HCT116 (cell line): Measurements from ENCODE around the gene TDRD10. TPM values are rescaled to one million over a fixed set of nuclear protein-coding genes. Genes with fewer than 3 reads are reported as not detected.
"Not testable (repeated sequence)": the region's sequence is repeated elsewhere in the genome, so short reads cannot be mapped to it uniquely, and the experiment has no call there.

Experiments used
- ATAC-seq: fragments of 200-7000 bp; cut with Tn5 transposase; 2 replicates; pipeline ENCODE4 v1.9.1; 2020; ENCODE audit warnings: mild to moderate bottlenecking, moderate library complexity
- BruUV-seq: library from RNA; stranded (reverse); fragments of 400-500 nt; replicated peaks from 2 replicates; lab custom pipeline; 2021; lab: Mats Ljungman, UMichigan
- CTCF ChIA-PET: fragments of 300-600 bp; sonication (Branson Sonifier 250); formaldehyde crosslinking; loops from one replicate; lab custom pipeline; 2021; ENCODE audit warnings: antibody characterized with exemption; lab: Charles Lee
- POLR2A ChIA-PET: fragments of 300-600, 350-600 bp; sonication (Branson Sonifier 250); formaldehyde crosslinking; loops from one replicate; lab custom pipeline; 2021; ENCODE audit warnings: antibody characterized with exemption; lab: Charles Lee
- RAD21 ChIA-PET, 2 experiments: fragments of 300-600 bp; sonication (Branson Sonifier 250); formaldehyde crosslinking; loops; one replicate each; lab custom pipeline; 2023; ENCODE audit warnings: low total read pairs in 2 of 2; ENCODE audit not compliant: uncharacterized antibody in 2 of 2, unreplicated experiment in 2 of 2, low non-redundant PET in 1 of 2; lab: Charles Lee
- DNase-seq: peaks from one replicate; pipeline ENCODE4 v3.0.0-alpha.2; 2010; ENCODE audit warnings: low read depth, low spot score
- H2AFZ ChIP-seq: fragments of 200-600 bp; shearing (Covaris generic), sonication (generic); 2 replicates; pipeline ENCODE4 v1.6.1; 2017; ENCODE audit warnings: low read depth, mixed run types, mixed read lengths, antibody characterized with exemption, low read length; ENCODE audit not compliant: poor library complexity, severe bottlenecking
- H3K27ac ChIP-seq: 2 replicates; pipeline ENCODE4 v1.5.1; 2012; ENCODE audit warnings: low read depth, low read length
- H3K27me3 ChIP-seq: fragments of 200-600 bp; sonication (generic); 2 replicates; pipeline ENCODE4 v1.6.1; 2016; ENCODE audit warnings: mixed run types, low read length, mixed read lengths; ENCODE audit not compliant: insufficient read depth
- H3K36me3 ChIP-seq, 2 experiments: fragments of 200-500 bp in 1 of 2; fragments of 200-600 bp in 1 of 2; sonication (Bioruptor generic) in 1 of 2; sonication (generic) in 1 of 2; 2 replicates each; pipeline versions ENCODE4 v1.5.1 to v1.6.1; 2014 to 2016; ENCODE audit warnings: low read length in 2 of 2, inconsistent platforms in 1 of 2, mixed read lengths in 1 of 2, mixed run types in 1 of 2; ENCODE audit not compliant: insufficient read depth in 2 of 2, control insufficient read depth in 1 of 2
- H3K4me1 ChIP-seq, 2 experiments: fragments of 200-600 bp in 1 of 2; sonication (generic) in 1 of 2; 2 replicates each; pipeline versions ENCODE4 v1.5.1 to v1.6.1; 2012 to 2017; ENCODE audit warnings: low read length in 2 of 2, inconsistent platforms in 1 of 2, mild to moderate bottlenecking in 1 of 2, mixed read lengths in 1 of 2, mixed run types in 1 of 2, moderate library complexity in 1 of 2; ENCODE audit not compliant: insufficient read depth in 2 of 2, control insufficient read depth in 1 of 2
- H3K4me2 ChIP-seq: fragments of 200-600 bp; sonication (generic); 2 replicates; pipeline ENCODE4 v1.6.1; 2017; ENCODE audit warnings: mixed run types, low read length, mixed read lengths
- H3K4me3 ChIP-seq, 2 experiments: fragments of 200-600 bp in 1 of 2; sonication (generic) in 1 of 2; replicated peaks in 1 of 2; 2 replicates each; pipeline ENCODE4 v1.5.1; 2011 to 2016; ENCODE audit warnings: low read length in 2 of 2, control low read depth in 1 of 2, low read depth in 1 of 2, mild to moderate bottlenecking in 1 of 2, mixed read lengths in 1 of 2, mixed run types in 1 of 2
- H3K79me2 ChIP-seq: fragments of 200-600 bp; sonication (generic); 2 replicates; pipeline ENCODE4 v1.6.1; 2017; ENCODE audit warnings: mild to moderate bottlenecking, mixed run types, low read length, moderate library complexity, mixed read lengths; ENCODE audit not compliant: insufficient read depth
- H3K9ac ChIP-seq: fragments of 200-600 bp; sonication (generic); 2 replicates; pipeline ENCODE4 v1.6.1; 2016; ENCODE audit warnings: low read length, mixed read lengths
- H3K9me2 ChIP-seq: fragments of 200-600 bp; sonication (generic), shearing (Covaris generic); 2 replicates; pipeline ENCODE4 v1.6.1; 2017; ENCODE audit warnings: mixed run types, mild to moderate bottlenecking, moderate library complexity; ENCODE audit not compliant: insufficient read depth
- H3K9me3 ChIP-seq, 2 experiments: fragments of 200-500 bp in 1 of 2; fragments of 200-600 bp in 1 of 2; sonication (Bioruptor generic) in 1 of 2; sonication (generic) in 1 of 2; 2 replicates each; pipeline ENCODE4 v1.6.1; 2014 to 2017; ENCODE audit warnings: low read length in 2 of 2, mixed read lengths in 2 of 2, inconsistent platforms in 1 of 2, low read depth in 1 of 2, mild to moderate bottlenecking in 1 of 2, mixed run types in 1 of 2, moderate library complexity in 1 of 2; ENCODE audit not compliant: control insufficient read depth in 1 of 2, insufficient read depth in 1 of 2
- H4K20me1 ChIP-seq: fragments of 200-600 bp; sonication (generic), shearing (Covaris generic); 2 replicates; pipeline ENCODE4 v1.6.1; 2017; ENCODE audit warnings: mixed run types, mild to moderate bottlenecking, moderate library complexity; ENCODE audit not compliant: insufficient read depth
- CBX3 ChIP-seq: IDR thresholded peaks from 2 replicates; pipeline ENCODE4 v1.6.1; 2012; ENCODE audit warnings: low read depth
- CEBPB ChIP-seq: IDR thresholded peaks from 2 replicates; pipeline ENCODE4 v1.6.1; 2012; ENCODE audit warnings: low read depth
- EGR1 ChIP-seq: IDR thresholded peaks from 2 replicates; pipeline ENCODE4 v1.6.1; 2012; ENCODE audit warnings: low read depth
- ELF1 ChIP-seq: IDR thresholded peaks from 2 replicates; pipeline ENCODE4 v1.6.1; 2012; ENCODE audit warnings: low read depth, borderline replicate concordance
- FOSL1 ChIP-seq: IDR thresholded peaks from 2 replicates; pipeline ENCODE4 v1.6.1; 2012; ENCODE audit warnings: low read depth
- JUND ChIP-seq: IDR thresholded peaks from 2 replicates; pipeline ENCODE4 v1.6.1; 2012
- POLR2A ChIP-seq: IDR thresholded peaks from 2 replicates; pipeline ENCODE4 v1.7.0; 2011; ENCODE audit warnings: borderline replicate concordance; ENCODE audit not compliant: insufficient read depth, insufficient read length; ENCODE audit errors: extremely low read depth
- POLR2AphosphoS5 ChIP-seq: IDR thresholded peaks from 2 replicates; pipeline ENCODE4 v1.6.1; 2011; ENCODE audit warnings: mild to moderate bottlenecking, low read depth, low read length, moderate library complexity
- RAD21 ChIP-seq: IDR thresholded peaks from 2 replicates; pipeline ENCODE4 v1.6.1; 2012; ENCODE audit warnings: low read depth, mild to moderate bottlenecking
- SIN3A ChIP-seq: IDR thresholded peaks from 2 replicates; pipeline ENCODE4 v1.6.1; 2012; ENCODE audit warnings: low read depth
- SP1 ChIP-seq: IDR thresholded peaks from 2 replicates; pipeline ENCODE4 v1.6.1; 2012; ENCODE audit warnings: low read depth
- YY1 ChIP-seq: IDR thresholded peaks from 2 replicates; pipeline ENCODE4 v1.6.1; 2011; ENCODE audit warnings: low read length, low read depth, moderate library complexity, mild to moderate bottlenecking; ENCODE audit not compliant: insufficient replicate concordance; ENCODE audit errors: extremely low read depth
- ZFX ChIP-seq: fragments of 450-650 bp; IDR thresholded peaks from 2 replicates; pipeline ENCODE4 v1.6.1; 2017
- ZNF274 ChIP-seq: fragments of 200-500 bp; sonication (Bioruptor generic); IDR thresholded peaks from 2 replicates; pipeline ENCODE4 v1.6.1; 2014; ENCODE audit warnings: mild to moderate bottlenecking, low read depth, low read length, inconsistent platforms
- intact Hi-C: fragments of 100-400 bp; cut with micrococcal nuclease; formaldehyde crosslinking; loops from 2 replicates; pipeline ENCODE4 v1.10.0; 2022
- total RNA-seq: library from RNA; stranded (reverse); gene quantifications from one replicate; pipeline ENCODE4 v1.2.1, GENCODE V29; 2021; ENCODE audit not compliant: unreplicated experiment
- TF ChIP-seq, protein P1 (sequence below): IDR thresholded peaks from 2 replicates; pipeline ENCODE4 v1.6.1; 2012; ENCODE audit warnings: low read depth
- TF ChIP-seq, protein P2 (sequence below): IDR thresholded peaks from 2 replicates; pipeline ENCODE4 v1.6.1; 2011; ENCODE audit warnings: mild to moderate bottlenecking, low read length, moderate library complexity; ENCODE audit not compliant: insufficient replicate concordance; ENCODE audit errors: extremely low read depth

TDRD10 gene
- total RNA-seq, 1 experiment from 2014 or later: not detected

DNA sequence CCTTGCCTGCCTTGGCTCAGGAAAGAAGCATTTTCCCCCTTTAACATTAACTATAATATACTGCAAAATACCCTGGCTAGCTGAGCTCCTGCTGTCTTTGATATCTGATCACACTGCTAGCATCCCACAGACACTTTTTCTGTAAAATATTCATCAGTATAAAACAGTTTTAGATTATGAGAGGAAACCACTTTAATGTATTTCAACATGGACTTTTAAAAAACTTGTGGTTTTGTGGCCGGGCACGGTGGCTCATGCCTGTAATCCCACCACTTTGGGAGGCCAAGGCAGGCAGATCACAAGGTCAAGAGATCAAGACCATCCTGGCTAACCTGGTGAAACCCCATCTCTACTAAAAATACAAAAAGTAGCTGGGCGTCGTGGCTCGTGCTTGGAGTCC is 15.3 kb upstream of the TDRD10 start:
- RAD21 ChIA-PET, H2AFZ ChIP-seq, H3K4me3 ChIP-seq, ATAC-seq, H3K36me3 ChIP-seq, H3K9me3 ChIP-seq, H3K27me3 ChIP-seq, H3K79me2 ChIP-seq, H3K9me2 ChIP-seq, POLR2A ChIA-PET, H3K9ac ChIP-seq, intact Hi-C loops, H3K27ac ChIP-seq, H3K4me2 ChIP-seq, BruUV-seq, H4K20me1 ChIP-seq, DNase-seq: not testable (repeated sequence)
- CTCF ChIA-PET: interaction anchor here (1.2 kb wide), 1 partner anchor 60 kb away, joined by 4 read pairs; no protein-coding TSS in a partner anchor
- peaks cover 6 to 15% of the 10 kb centered on the region in 2 experiments for H3K4me1 ChIP-seq

DNA sequence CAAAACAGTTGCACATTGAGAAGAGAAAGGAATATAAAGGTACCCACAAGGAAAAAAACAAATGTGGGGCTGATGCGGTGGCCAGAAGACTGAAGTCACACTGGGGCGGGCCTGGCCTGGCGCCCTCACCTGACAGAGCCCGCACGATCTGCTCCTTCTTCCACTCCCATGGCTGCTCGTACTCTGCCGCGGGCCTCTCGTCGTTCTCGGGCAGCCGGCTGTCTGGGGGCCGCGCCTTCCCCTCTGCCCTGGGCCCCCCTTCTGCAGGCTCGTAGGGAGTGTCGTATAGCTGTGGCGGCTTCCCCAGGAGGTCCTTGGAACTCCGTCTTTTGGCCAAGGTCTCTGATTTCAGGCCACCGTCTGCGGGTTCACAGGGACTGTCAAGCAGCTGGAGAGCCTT is 13.1 kb upstream of the TDRD10 start:
- intact Hi-C loops: no loop called here
- H3K79me2 ChIP-seq: no peaks in the 10 kb centered on the region
- peaks cover 6 to 14% of the 10 kb centered on the region in 2 experiments for H3K4me1 ChIP-seq
- ATAC-seq: no peak
- H3K4me2 ChIP-seq: no peak overlapping the region
- no peak overlapping the region for H2AFZ ChIP-seq
- no peaks in the 10 kb centered on the region for H3K9me2 ChIP-seq
- H4K20me1 ChIP-seq: no peaks in the 10 kb centered on the region
- ChIA-PET POLR2A (no interaction called here), RAD21 (no interaction called here), CTCF (no interaction called here)
- no peak overlapping the region for H3K27ac ChIP-seq
- no peak overlapping the region for H3K4me3 ChIP-seq
- H3K9ac ChIP-seq: no peak overlapping the region
- H3K36me3 ChIP-seq: no peaks in the 10 kb centered on the region
- H3K9me3 ChIP-seq: no peaks in the 10 kb centered on the region
- BruUV-seq: no TSS peak
- H3K27me3 ChIP-seq: peaks cover 6% of the 10 kb centered on the region; the same call in 1 of the 2 replicates
- no peak for DNase-seq
- TF ChIP-seq CEBPB (no peak), SP1 (no peak), SIN3A (no peak), EGR1 (no peak), ZNF274 (no peak), JUND (no peak), YY1 (no peak), CBX3 (no peak), RAD21 (no peak), POLR2A (no peak), ZFX (no peak), FOSL1 (no peak), ELF1 (no peak), POLR2AphosphoS5 (no peak)
- TF ChIP-seq, protein P1, sequence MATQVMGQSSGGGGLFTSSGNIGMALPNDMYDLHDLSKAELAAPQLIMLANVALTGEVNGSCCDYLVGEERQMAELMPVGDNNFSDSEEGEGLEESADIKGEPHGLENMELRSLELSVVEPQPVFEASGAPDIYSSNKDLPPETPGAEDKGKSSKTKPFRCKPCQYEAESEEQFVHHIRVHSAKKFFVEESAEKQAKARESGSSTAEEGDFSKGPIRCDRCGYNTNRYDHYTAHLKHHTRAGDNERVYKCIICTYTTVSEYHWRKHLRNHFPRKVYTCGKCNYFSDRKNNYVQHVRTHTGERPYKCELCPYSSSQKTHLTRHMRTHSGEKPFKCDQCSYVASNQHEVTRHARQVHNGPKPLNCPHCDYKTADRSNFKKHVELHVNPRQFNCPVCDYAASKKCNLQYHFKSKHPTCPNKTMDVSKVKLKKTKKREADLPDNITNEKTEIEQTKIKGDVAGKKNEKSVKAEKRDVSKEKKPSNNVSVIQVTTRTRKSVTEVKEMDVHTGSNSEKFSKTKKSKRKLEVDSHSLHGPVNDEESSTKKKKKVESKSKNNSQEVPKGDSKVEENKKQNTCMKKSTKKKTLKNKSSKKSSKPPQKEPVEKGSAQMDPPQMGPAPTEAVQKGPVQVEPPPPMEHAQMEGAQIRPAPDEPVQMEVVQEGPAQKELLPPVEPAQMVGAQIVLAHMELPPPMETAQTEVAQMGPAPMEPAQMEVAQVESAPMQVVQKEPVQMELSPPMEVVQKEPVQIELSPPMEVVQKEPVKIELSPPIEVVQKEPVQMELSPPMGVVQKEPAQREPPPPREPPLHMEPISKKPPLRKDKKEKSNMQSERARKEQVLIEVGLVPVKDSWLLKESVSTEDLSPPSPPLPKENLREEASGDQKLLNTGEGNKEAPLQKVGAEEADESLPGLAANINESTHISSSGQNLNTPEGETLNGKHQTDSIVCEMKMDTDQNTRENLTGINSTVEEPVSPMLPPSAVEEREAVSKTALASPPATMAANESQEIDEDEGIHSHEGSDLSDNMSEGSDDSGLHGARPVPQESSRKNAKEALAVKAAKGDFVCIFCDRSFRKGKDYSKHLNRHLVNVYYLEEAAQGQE: no peak
- TF ChIP-seq, protein P2, sequence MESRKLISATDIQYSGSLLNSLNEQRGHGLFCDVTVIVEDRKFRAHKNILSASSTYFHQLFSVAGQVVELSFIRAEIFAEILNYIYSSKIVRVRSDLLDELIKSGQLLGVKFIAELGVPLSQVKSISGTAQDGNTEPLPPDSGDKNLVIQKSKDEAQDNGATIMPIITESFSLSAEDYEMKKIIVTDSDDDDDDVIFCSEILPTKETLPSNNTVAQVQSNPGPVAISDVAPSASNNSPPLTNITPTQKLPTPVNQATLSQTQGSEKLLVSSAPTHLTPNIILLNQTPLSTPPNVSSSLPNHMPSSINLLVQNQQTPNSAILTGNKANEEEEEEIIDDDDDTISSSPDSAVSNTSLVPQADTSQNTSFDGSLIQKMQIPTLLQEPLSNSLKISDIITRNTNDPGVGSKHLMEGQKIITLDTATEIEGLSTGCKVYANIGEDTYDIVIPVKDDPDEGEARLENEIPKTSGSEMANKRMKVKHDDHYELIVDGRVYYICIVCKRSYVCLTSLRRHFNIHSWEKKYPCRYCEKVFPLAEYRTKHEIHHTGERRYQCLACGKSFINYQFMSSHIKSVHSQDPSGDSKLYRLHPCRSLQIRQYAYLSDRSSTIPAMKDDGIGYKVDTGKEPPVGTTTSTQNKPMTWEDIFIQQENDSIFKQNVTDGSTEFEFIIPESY: no peak
